HEK293 (cell line): ENCODE results near the gene TRIM6.
A peak's percentile ranks its signal among the peaks of the same experiment; 100 is the strongest.

Source experiments
- CTCF ChIA-PET: fragments of 350-600 bp; formaldehyde crosslinking; extraction: SDS; loops from one replicate; lab custom pipeline; 2021; ENCODE audit warnings: antibody characterized with exemption; lab: Yijun Ruan, JAX
- POLR2A ChIA-PET: fragments of 300-600 bp; formaldehyde crosslinking; extraction: SDS; loops from one replicate; lab custom pipeline; 2020; ENCODE audit warnings: antibody characterized with exemption, inconsistent platforms; lab: Yijun Ruan, JAX
- H3K27ac ChIP-seq: fragments of 200-500 bp; sonication (Bioruptor generic); 2 replicates; pipeline ENCODE4 v1.5.1; 2014; ENCODE audit warnings: low read depth, low read length, control low read depth, inconsistent platforms; ENCODE audit errors: extremely low read depth
- H3K36me3 ChIP-seq, 2 experiments: fragments of 200-500 bp in 1 of 2; sonication (Bioruptor generic) in 1 of 2; 1 replicate in 1 of 2; 2 replicates in 1 of 2; pipeline ENCODE4 v1.5.1; 2014 to 2017; ENCODE audit warnings: inconsistent platforms in 2 of 2, low read length in 2 of 2; ENCODE audit not compliant: control insufficient read depth in 2 of 2, insufficient read depth in 1 of 2
- H3K4me1 ChIP-seq: fragments of 200-500 bp; sonication (Bioruptor generic); 2 replicates; pipeline ENCODE4 v1.5.1; 2014; ENCODE audit warnings: mild to moderate bottlenecking, low read length, inconsistent platforms; ENCODE audit not compliant: control insufficient read depth, insufficient read depth
- H3K4me3 ChIP-seq: 2 replicates; pipeline ENCODE4 v1.5.1; 2011; ENCODE audit warnings: low read depth, mild to moderate bottlenecking, control low read depth, low read length, moderate library complexity
- H3K9me3 ChIP-seq: fragments of 200-500 bp; sonication (Bioruptor generic); 2 replicates; pipeline ENCODE4 v1.5.1; 2014; ENCODE audit warnings: low read depth, low read length, inconsistent platforms; ENCODE audit not compliant: control insufficient read depth, insufficient read depth
- GLI2 ChIP-seq: fragments of 450-650 bp; formaldehyde crosslinking; IDR thresholded peaks from 2 replicates; pipeline ENCODE4; 2017; ENCODE audit warnings: missing biosample characterization, missing genetic modification characterization, low read depth, borderline replicate concordance
- KLF10 ChIP-seq: fragments of 450-650 bp; IDR thresholded peaks from 2 replicates; pipeline ENCODE4 v1.5.1; 2018; ENCODE audit warnings: missing biosample characterization, mild to moderate bottlenecking, missing genetic modification characterization
- SCRT2 ChIP-seq: fragments of 450-650 bp; formaldehyde crosslinking; IDR thresholded peaks from 2 replicates; pipeline ENCODE4 v1.5.1; 2016; ENCODE audit warnings: missing biosample characterization, missing genetic modification characterization
- ZBTB8A ChIP-seq: fragments of 450-650 bp; formaldehyde crosslinking; IDR thresholded peaks from 2 replicates; pipeline ENCODE4 v1.5.1; 2016; ENCODE audit warnings: missing biosample characterization, missing genetic modification characterization
- ZFP41 ChIP-seq: fragments of 450-650 bp; formaldehyde crosslinking; IDR thresholded peaks from 2 replicates; pipeline ENCODE4 v1.5.1; 2016; ENCODE audit warnings: missing biosample characterization, missing genetic modification characterization, borderline replicate concordance
- ZNF114 ChIP-seq: fragments of 450-650 bp; formaldehyde crosslinking; IDR thresholded peaks from 2 replicates; pipeline ENCODE4 v1.5.0; 2017; ENCODE audit warnings: missing biosample characterization, missing genetic modification characterization
- ZNF26 ChIP-seq: fragments of 450-650 bp; formaldehyde crosslinking; IDR thresholded peaks from 2 replicates; pipeline ENCODE4 v1.5.1; 2016; ENCODE audit warnings: missing biosample characterization, missing genetic modification characterization
- ZNF311 ChIP-seq: fragments of 450-650 bp; formaldehyde crosslinking; IDR thresholded peaks from 2 replicates; pipeline ENCODE4 v1.5.1; 2017; ENCODE audit warnings: missing biosample characterization, missing genetic modification characterization, borderline replicate concordance
- ZNF433 ChIP-seq: fragments of 450-650 bp; formaldehyde crosslinking; IDR thresholded peaks from 2 replicates; pipeline ENCODE4 v1.5.1; 2016; ENCODE audit warnings: missing biosample characterization, missing genetic modification characterization, low read depth
- ZNF624 ChIP-seq: fragments of 450-650 bp; formaldehyde crosslinking; IDR thresholded peaks from 2 replicates; pipeline ENCODE4 v1.5.1; 2017; ENCODE audit warnings: missing biosample characterization, missing genetic modification characterization
- ZNF639 ChIP-seq: fragments of 450-650 bp; formaldehyde crosslinking; IDR thresholded peaks from 2 replicates; pipeline ENCODE4 v1.5.1; 2016; ENCODE audit warnings: missing biosample characterization, missing genetic modification characterization
- ZNF785 ChIP-seq: fragments of 450-650 bp; formaldehyde crosslinking; IDR thresholded peaks from 2 replicates; pipeline ENCODE4 v1.5.1; 2016; ENCODE audit warnings: missing biosample characterization, missing genetic modification characterization
- TF ChIP-seq, protein P1 (sequence below): fragments of 450-650 bp; formaldehyde crosslinking; IDR thresholded peaks from 2 replicates; pipeline ENCODE4; 2016; ENCODE audit warnings: missing biosample characterization, missing genetic modification characterization
- TF ChIP-seq, protein P2 (sequence below): fragments of 450-650 bp; formaldehyde crosslinking; IDR thresholded peaks from 2 replicates; pipeline ENCODE4 v1.5.1; 2016; ENCODE audit warnings: missing biosample characterization, missing genetic modification characterization

TRIM6 gene

GRCh38 chr11:5618807-5619206 lies 22.4 kb downstream of the TRIM6 start:
- no peaks in the 10 kb centered on the region for H3K4me1 ChIP-seq
- TF ChIP-seq ZFP41 (tag by site-specific recombination): no peak
- no peak for TF ChIP-seq ZNF26 (tag by site-specific recombination)
- no peak for TF ChIP-seq ZNF311 (tag by site-specific recombination)
- no peak for TF ChIP-seq ZNF114 (tag by site-specific recombination)
- TF ChIP-seq, protein P1, sequence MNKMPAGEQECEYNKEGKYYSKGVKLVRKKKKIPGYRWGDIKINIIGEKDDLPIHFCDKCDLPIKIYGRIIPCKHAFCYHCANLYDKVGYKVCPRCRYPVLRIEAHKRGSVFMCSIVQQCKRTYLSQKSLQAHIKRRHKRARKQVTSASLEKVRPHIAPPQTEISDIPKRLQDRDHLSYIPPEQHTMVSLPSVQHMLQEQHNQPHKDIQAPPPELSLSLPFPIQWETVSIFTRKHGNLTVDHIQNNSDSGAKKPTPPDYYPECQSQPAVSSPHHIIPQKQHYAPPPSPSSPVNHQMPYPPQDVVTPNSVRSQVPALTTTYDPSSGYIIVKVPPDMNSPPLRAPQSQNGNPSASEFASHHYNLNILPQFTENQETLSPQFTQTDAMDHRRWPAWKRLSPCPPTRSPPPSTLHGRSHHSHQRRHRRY (tag by site-specific recombination): no peak
- no peak for TF ChIP-seq GLI2 (tag by site-specific recombination)
- POLR2A ChIA-PET: no interaction called here
- H3K9me3 ChIP-seq: no peaks in the 10 kb centered on the region
- no peaks in the 10 kb centered on the region for H3K36me3 ChIP-seq
- CTCF ChIA-PET: no interaction called here
- H3K4me3 ChIP-seq: no peak overlapping the region
- no peak overlapping the region for H3K27ac ChIP-seq

GRCh38 chr11:5620651-5621521 lies 24.4 kb downstream of the TRIM6 start:
- H3K9me3 ChIP-seq: no peaks in the 10 kb centered on the region
- H3K36me3 ChIP-seq: no peaks in the 10 kb centered on the region
- ChIA-PET POLR2A (no interaction called here), CTCF (interaction anchor here (1.2 kb wide), 1 partner anchor 21 kb away, joined by 3 read pairs; no protein-coding TSS in a partner anchor)
- no peak overlapping the region for H3K4me3 ChIP-seq
- TF ChIP-seq ZNF785 (no peak), KLF10 (no peak), ZBTB8A (tag by site-specific recombination) (no peak)
- TF ChIP-seq, protein P2, sequence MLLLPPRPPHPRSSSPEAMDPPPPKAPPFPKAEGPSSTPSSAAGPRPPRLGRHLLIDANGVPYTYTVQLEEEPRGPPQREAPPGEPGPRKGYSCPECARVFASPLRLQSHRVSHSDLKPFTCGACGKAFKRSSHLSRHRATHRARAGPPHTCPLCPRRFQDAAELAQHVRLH: no peak
- H3K4me1 ChIP-seq: no peaks in the 10 kb centered on the region
- H3K27ac ChIP-seq: no peak overlapping the region

- no peak overlapping the region for H3K27ac ChIP-seq
- no peak for TF ChIP-seq ZNF624
- TF ChIP-seq ZNF639: no peak
- TF ChIP-seq ZNF433 (tag by site-specific recombination): no peak
- peak; percentile 73 for TF ChIP-seq SCRT2 (tag by site-specific recombination)
- no peaks in the 10 kb centered on the region for H3K36me3 ChIP-seq
- H3K4me3 ChIP-seq: no peak overlapping the region
- H3K4me1 ChIP-seq: no peaks in the 10 kb centered on the region
- no peaks in the 10 kb centered on the region for H3K9me3 ChIP-seq
- ChIA-PET POLR2A (no interaction called here), CTCF (interaction anchor here (0.7 to 1.2 kb wide), 2 partner anchors 21 to 22 kb away, joined by 3 read pairs; no protein-coding TSS in a partner anchor)
Measured at GRCh38 chr11:5621580-5621979, 25.1 kb downstream of the TRIM6 start.
